GM19238 (cell line): ENCODE measurements around the gene FTSJ3.
"Not testable (repeated sequence)": the region's sequence is repeated elsewhere in the genome, so short reads cannot be mapped to it uniquely, and the experiment has no call there.

Experiments
- DNase-seq: peaks from one replicate; pipeline ENCODE4 v3.0.0; 2011; ENCODE audit warnings: low spot score; ENCODE audit not compliant: insufficient read length

Gene FTSJ3

GRCh38 chr17:63827801-63828221 is 348 bp upstream of the FTSJ3 start:
- DNase-seq, result no peak

GRCh38 chr17:63826468-63827001 is 928 bp downstream of the FTSJ3 start:
- DNase-seq, result no peak

DNA sequence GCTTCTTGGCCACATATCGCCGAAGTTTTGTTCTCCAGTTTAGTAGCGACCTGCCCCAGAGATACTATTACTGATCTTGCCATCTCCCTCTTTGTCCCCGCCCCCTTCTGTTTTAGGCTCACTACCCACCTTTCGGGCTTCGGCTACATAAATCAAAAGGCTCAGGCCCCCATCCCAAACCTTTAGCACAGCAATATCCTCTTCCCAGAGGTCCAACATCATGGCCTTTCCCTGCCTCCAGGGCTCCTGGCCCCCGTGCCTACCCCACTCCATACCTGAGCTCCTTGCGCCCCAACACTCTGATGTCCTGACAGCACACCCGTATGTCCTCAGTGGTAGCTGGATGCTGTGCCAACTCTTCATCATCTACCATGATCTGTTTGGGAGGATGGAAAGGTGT is 3.1 kb downstream of the FTSJ3 start:
- DNase-seq, result no peak

GRCh38 chr17:63823659-63824331 is 3.7 kb downstream of the FTSJ3 start:
- DNase-seq, result no peak

GRCh38 chr17:63822537-63822936 is 4.9 kb downstream of the FTSJ3 start:
- no peak for DNase-seq

DNA sequence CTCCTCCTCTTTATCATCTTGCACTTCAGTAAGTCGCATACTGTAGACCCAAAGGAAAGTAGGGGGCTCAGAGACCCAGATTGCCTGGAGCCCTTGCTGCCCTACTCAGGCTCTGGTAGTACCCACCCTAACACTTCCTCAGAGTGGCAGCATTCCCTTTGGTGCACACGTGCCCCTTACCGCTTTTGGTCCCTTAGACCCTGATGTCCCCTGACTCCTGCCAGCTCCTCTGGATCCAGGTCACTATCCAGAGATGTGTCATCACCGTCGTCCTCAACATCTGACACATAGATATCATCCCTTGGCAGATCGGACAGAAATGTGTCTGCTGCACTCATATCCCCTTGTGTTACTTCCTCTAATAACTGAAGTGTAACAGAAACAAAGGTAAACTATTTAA is 5.7 kb downstream of the FTSJ3 start:
- DNase-seq, result no peak

DNA sequence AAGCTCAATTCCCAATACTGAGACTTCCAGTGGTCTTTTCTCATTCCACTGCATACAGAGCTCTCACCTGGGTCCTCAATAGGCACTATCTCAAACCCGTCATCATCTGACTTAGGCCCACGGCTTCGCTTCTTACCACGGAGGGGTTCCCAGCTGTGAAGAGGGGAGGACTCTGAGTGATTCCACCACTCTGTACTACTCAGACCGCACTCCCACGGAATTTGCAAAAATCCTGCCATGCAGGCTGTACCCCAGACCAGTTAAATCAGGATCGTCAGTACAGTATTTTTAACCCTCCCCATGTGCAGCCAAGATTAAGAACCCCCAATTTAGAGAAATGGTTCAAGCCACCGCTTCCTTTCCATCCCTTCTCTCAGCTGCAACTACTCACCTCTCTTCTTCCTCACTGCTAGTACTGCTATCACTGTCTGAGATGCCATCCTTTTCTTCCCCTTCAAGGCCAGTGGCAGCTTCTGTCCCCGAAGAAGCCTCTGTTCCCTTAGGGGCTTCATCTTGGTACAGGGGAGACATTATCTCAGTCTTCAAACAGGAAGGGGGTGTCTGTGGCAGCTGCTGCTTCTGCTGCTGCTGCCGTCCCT is 6.4 kb downstream of the FTSJ3 start:
- DNase-seq, result no peak

- no peak for DNase-seq
Measured at GRCh38 chr17:63819585-63820537, 7.6 kb downstream of the FTSJ3 start.

- DNase-seq, result no peak
Measured at GRCh38 chr17:63819131-63819530, 8.3 kb downstream of the FTSJ3 start.

- DNase-seq, result no peak
Measured at GRCh38 chr17:63817736-63818385, 9.6 kb downstream of the FTSJ3 start.

GRCh38 chr17:63816669-63817068 is 10.8 kb downstream of the FTSJ3 start:
- DNase-seq, result no peak

- no peak for DNase-seq
Measured at GRCh38 chr17:63816123-63816522, 11.3 kb downstream of the FTSJ3 start.

DNA sequence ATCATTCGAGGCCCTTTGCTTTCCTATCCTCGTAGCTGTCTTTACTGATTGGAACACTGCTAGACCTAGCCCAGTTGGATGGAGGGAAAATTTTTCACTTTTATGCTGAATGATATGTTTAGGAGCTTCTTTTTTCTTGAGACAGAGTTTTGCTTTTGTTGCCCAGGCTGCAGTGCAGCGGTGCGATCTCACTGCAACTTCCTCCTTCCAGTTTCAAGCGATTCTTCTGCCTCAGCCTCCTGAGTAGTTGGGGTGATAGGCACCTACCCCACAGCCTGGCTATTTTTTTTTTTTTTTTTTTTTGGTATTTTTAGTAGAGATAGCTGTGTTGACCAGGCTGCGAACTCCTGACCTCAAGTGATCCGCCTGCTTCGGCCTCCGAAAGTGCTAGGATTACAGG is 17.5 kb downstream of the FTSJ3 start:
- DNase-seq, result no peak

- no peak for DNase-seq
Measured at GRCh38 chr17:63805591-63805990, 21.9 kb downstream of the FTSJ3 start.

GRCh38 chr17:63804328-63804727 is 23.1 kb downstream of the FTSJ3 start:
- DNase-seq, result no peak

DNA sequence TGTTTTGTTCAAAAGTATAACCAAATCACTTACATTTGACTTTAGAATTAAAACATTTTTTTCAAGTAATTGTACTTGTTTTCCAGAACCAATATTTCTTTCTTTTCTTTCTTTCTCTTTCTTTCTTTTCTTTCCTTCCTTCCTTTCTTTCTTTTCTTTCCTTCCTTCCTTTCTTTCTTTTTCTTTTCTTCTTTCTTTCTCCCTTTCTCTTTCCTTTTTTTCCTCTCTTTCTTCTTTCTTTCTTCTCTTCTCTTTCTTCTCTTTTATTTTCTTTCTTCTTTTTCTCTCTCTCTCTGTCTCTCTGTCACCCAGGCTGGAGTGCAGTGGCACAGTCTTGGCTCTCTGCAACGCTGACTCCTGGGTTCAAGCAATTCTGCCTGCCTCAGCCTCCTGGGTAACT is 26.7 kb downstream of the FTSJ3 start:
- no peak for DNase-seq

DNA sequence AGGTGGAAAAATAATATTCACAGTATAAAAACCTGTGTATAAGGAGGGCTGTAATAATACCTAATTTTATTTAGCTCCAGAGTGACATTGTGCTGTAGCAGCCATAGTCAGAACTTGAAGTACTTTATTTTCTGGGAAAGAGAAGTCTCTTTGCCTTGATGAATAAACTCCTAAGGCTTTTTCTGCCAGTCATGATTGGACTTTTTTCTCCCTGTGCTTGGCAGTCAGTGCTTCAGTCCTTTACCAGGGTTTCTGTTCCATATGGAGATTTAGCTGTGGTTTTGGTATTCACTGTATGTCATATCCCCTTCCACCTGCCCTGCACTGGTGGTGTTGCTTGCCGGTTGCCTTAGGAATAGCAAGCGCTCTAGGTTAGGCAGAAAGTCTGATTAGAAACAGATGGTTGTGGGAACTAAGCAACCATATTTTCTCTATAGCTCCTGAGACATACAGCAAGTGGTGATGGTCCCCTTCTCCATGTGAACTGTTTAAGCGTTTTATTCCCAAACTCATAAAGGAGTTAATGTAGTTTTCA is 28.8 kb downstream of the FTSJ3 start:
- DNase-seq, result no peak

- not testable (repeated sequence) for DNase-seq
Measured at GRCh38 chr17:63796375-63796774, 31.1 kb downstream of the FTSJ3 start.

DNA sequence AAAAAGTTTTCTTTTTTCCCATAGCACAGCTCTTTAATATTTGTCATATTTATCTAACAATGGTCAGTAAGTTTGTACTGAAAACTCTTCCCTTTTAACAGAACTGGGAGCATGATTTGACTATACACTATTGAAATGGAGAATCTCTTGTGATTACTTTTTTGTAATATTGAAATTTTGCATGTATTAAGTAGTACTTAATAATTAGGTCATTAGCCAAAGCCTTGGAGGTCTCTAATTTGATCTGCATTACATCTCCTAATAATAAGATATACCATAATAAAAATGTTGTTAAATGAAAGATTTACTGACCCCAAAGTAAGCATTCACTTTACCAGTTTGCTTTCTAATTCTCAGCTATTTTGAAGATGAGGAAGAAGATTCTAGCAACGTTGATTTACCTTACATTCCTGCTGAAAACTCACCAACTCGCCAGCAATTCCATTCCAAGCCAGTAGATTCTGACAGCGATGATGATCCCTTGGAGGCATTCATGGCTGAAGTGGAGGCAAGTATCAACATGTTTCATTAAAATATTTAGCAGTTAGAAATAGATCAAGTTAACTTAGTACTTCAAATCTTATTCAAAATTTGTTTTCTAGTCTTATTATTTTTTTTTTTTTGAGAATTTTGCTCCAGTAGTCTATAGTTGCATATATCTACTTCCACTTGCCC is 35.3 kb downstream of the FTSJ3 start:
- no peak for DNase-seq

DNA sequence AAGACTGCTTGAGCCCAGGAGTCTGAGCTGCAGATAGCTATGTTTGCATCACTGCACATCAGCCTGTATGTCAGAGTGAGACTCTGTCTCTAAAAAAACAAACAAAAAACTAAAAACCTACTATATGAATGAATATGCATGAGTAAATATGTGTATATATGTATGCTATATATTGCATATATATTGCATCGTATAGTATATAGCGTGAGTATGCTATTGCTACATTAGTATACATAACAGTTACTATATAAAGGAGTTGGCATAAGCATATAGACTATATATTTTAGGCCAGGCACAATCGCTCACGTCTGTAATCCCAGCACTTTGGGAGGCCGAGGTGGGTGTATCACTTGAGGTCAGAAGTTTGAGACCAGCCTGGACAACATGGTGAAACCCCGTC is 37.4 kb downstream of the FTSJ3 start:
- no peak for DNase-seq
